ENCODE results near the gene PNPLA3.

PNPLA3 gene

GRCh38 chr22:43905681-43906080 is 17.9 kb upstream of the PNPLA3 start:
- no peak for DNase-seq (ENCODE audit: extremely low spot score)
- POLR2A ChIA-PET: no interaction called here
- TF ChIP-seq CTCF (IDR thresholded peaks at IDR 0.05; ENCODE audit: control extremely low read depth, extremely low read depth, low read depth, missing control alignments): no peak
- CTCF ChIA-PET: interaction anchor here (1.8 kb wide), 1 partner anchor 22 kb away, joined by 10 read pairs; no protein-coding TSS in a partner anchor

DNA sequence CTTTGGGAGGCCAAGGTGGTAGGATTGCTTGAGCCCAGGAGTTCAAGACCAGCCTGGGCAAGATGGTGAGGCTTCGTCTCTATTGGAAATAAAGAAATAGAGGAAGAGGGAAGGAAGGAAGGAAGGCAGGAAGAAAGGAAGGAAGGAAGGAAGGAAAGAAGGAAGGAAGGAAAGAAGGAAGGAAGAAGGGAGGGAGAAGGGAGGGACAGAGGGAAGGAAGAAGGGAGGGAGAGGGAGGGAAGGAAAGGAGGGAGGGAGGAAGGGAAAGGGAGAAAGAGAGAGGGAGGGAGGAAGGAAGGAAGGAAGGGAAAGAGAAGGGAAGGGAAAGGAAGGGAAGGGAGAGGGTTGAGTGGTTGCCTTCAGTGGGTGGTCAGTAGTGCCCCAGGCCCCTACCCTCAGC is 13.9 kb upstream of the PNPLA3 start:
- POLR2A ChIA-PET: no interaction called here

DNA sequence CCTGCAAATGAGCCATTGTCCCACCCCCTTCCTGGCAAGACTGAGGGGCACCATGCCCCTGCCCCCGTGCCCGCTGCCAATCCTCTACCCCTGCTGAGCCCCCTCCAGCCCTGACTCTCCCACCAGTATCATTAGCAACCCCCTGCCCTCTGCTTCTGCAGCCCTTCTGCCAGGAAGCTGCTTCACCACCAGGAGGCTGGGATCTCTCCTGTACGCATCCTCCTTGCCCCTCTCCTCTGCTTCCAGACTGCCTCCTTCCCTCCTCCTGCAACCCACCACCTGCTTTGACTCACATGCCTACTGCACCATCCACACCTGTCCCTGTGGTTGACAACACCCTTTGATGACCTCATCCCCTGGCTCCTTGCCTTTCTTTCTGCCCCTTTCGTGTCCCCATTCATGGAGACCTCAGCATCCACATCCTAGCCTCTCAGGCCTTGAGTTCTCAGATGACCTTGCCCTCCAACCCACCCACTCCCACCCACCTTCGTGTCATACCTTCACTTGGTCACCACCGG is 13.4 kb upstream of the PNPLA3 start:
- POLR2A ChIA-PET: no interaction called here
- TF ChIP-seq CTCF (IDR thresholded peaks at IDR 0.05; ENCODE audit: control extremely low read depth, extremely low read depth, low read depth, missing control alignments): no peak
- CTCF ChIA-PET: interaction anchor here (1.2 to 1.9 kb wide), 2 partner anchors 25 to 27 kb away, joined by 3 to 5 read pairs; no protein-coding TSS in a partner anchor

More for the DNA sequence above, 13.9 kb upstream of the PNPLA3 start:
- CTCF ChIA-PET: interaction anchor here (1.9 kb wide), 1 partner anchor 27 kb away, joined by 5 read pairs; no protein-coding TSS in a partner anchor
- TF ChIP-seq CTCF (IDR thresholded peaks at IDR 0.05; ENCODE audit: control extremely low read depth, extremely low read depth, low read depth, missing control alignments): no peak
- no peak for DNase-seq (ENCODE audit: extremely low spot score)

DNA sequence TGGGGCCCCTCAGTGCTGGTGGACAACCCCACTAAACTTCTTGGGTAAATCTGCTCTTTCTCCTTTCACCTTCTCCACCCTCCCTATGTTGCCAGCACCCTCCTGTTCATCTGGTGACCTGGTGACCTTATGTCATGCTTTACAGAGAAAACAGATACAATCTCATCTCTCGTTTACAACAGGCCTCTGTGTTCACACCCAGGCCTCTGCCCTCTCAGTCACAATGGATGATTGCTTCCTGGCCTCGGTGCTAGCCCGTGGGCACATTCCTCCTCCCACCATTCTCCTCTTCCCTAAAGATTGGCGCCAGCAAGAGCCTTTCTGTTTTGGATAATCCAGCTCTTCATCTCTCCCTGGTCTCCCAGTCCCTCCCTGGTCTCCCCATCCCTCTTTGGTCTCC is 12.3 kb upstream of the PNPLA3 start:
- DNase-seq (ENCODE audit: extremely low spot score): no peak
- CTCF ChIA-PET: interaction anchor here (1.2 to 1.3 kb wide), 2 partner anchors 11 to 26 kb away, joined by 3 to 4 read pairs; no protein-coding TSS in a partner anchor

More for the DNA sequence above, 13.4 kb upstream of the PNPLA3 start:
- no peak for DNase-seq (ENCODE audit: extremely low spot score)

DNA sequence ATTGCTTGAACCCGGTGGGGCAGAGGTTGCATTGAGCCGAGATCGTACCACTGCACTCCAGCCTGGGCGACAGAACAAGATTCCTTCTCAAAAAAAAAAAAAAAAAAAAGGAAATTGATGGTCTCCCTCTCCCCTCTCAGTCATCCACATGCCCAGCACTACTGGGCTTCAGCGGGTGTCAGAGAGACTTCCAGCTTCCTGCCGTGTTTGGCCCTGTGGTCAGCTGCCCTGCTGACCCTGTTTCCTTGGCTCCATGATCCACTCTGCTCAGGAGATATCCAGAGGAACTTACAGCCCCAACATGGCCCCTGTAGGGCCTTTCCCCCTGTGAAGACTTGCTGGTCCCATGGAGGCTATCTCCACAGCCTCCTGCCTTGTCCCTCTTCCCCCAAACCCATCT is 6.1 kb upstream of the PNPLA3 start:
- CTCF ChIA-PET: interaction anchor here (0.9 to 1.7 kb wide), 2 partner anchors 29 to 33 kb away, joined by 3 to 4 read pairs; no protein-coding TSS in a partner anchor

More for the DNA sequence above, 12.3 kb upstream of the PNPLA3 start:
- TF ChIP-seq CTCF (IDR thresholded peaks at IDR 0.05; ENCODE audit: control extremely low read depth, extremely low read depth, low read depth, missing control alignments): no peak
- POLR2A ChIA-PET: interaction anchor here (0.6 kb wide), 1 partner anchor 830 kb away, joined by 4 read pairs; no protein-coding TSS in a partner anchor

More for the DNA sequence above, 6.1 kb upstream of the PNPLA3 start:
- POLR2A ChIA-PET: no interaction called here
- no peak for TF ChIP-seq CTCF (IDR thresholded peaks at IDR 0.05; ENCODE audit: control extremely low read depth, extremely low read depth, low read depth, missing control alignments)
- DNase-seq (ENCODE audit: extremely low spot score): no peak
